Kidney epithelial cell (primary cell): Measurements from ENCODE around the gene NEDD9. TPM values are rescaled to one million over a fixed set of nuclear protein-coding genes. Genes with fewer than 3 reads are reported as not detected.

Experiments used
- DNase-seq: peaks from one replicate; pipeline ENCODE4 v3.0.0-alpha.2; 2010; ENCODE audit warnings: low read depth
- H3K27me3 ChIP-seq: 2 replicates; pipeline ENCODE4 v1.6.0; 2011; ENCODE audit warnings: low read length; ENCODE audit not compliant: control insufficient read depth, insufficient read depth
- H3K36me3 ChIP-seq: 2 replicates; pipeline ENCODE4 v1.5.1; 2011; ENCODE audit warnings: low read length; ENCODE audit not compliant: control insufficient read depth, insufficient read depth
- H3K4me3 ChIP-seq: 2 replicates; pipeline ENCODE4 v1.5.1; 2011; ENCODE audit warnings: low read depth, mild to moderate bottlenecking, control low read depth, low read length
- CTCF ChIP-seq: IDR thresholded peaks from 2 replicates; pipeline ENCODE4 v1.5.1; 2011; ENCODE audit warnings: mild to moderate bottlenecking, moderate library complexity, low read length, control low read depth, inconsistent platforms; ENCODE audit not compliant: insufficient read depth, poor library complexity, severe bottlenecking
- total RNA-seq: library from RNA; depleted of rRNA; stranded (reverse); fragments of >200 nt; gene quantifications from 2 replicates; pipeline ENCODE4 v1.2.3, GENCODE V29; 2015

Gene NEDD9
- total RNA-seq, 1 donor from 2014 or later = 48.3 TPM

GRCh38 chr6:11272491-11273192, 40.2 kb upstream of the NEDD9 start:
- no peak overlapping the region for H3K4me3 ChIP-seq
- no peak for TF ChIP-seq CTCF
- no peaks in the 10 kb centered on the region for H3K36me3 ChIP-seq
- no peaks in the 10 kb centered on the region for H3K27me3 ChIP-seq
- no peak for DNase-seq

GRCh38 chr6:11271228-11272020, 39.0 kb upstream of the NEDD9 start:
- H3K36me3 ChIP-seq = no peaks in the 10 kb centered on the region
- H3K27me3 ChIP-seq = no peaks in the 10 kb centered on the region
- no peak for TF ChIP-seq CTCF
- no peak overlapping the region for H3K4me3 ChIP-seq
- DNase-seq = no peak

DNA sequence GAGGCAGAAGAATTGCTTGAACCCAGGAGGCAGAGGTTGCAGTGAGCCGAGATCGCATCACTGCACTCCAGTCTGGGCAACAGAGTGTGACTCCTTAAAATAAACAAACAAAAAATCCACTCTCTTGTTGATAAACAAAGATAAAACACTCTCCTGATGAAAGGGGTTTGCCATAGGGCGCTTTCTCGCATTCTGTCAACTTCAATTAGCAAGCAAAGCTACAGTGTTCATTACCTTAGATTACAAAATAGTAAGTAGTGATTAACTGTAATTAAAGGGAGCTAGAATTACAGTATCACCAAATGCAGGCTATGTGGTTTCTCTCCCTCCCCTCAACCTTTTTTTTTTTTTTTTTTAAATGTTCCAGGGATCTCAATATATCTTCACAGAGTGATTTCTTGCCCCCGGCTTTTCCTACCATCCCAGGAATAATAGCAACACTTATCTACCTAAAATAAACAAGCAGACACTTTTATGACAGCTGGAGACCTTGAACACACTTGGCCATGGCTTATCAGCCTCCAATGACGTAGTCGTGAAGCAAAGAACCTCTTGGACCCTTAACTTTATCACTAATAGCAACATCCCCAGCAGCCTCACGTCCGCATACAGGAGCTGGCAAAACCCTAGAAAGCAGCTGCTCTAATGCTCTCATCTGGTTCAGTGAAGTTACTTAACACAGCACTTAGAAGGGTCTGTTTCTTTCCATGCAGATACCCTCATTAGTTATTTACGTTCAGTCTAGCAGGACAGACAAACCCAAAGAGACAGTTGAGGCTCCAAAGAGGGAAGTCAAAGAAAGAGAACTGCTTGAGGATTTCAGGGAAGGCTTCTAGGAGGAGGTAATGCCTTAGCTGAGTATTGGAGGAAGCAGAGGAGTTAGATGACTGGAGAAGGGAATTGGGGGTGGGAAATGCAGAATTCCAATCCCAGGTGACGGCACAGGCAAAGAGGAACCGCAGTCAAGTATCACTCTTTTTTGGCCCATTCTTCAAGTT, 37.9 kb upstream of the NEDD9 start:
- H3K4me3 ChIP-seq = no peak overlapping the region
- no peak for DNase-seq
- no peaks in the 10 kb centered on the region for H3K36me3 ChIP-seq
- H3K27me3 ChIP-seq = no peaks in the 10 kb centered on the region
- TF ChIP-seq CTCF = no peak

DNA sequence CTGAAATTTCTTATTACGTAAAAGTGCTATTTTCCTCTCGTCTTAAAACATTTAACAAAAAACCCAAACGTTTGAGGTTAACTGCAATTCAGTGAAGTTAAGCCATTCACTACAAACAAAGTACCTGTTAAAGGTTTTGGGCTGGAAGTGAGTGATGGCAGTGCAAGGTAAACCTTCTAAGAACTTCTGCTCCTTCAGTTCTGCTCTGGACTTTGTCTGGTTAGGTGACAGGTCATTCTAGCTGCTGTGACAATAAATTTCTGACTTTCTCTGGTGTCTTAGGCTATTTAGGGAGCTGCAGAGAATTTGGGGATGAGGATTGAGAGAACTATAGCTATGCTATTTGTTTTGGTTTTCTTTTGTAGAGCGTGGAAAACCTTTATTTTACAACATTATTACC, 36.5 kb upstream of the NEDD9 start:
- Histone ChIP-seq H3K36me3 (no peaks in the 10 kb centered on the region), H3K4me3 (no peak overlapping the region), H3K27me3 (no peaks in the 10 kb centered on the region)
- no peak for TF ChIP-seq CTCF
- DNase-seq = no peak

DNA sequence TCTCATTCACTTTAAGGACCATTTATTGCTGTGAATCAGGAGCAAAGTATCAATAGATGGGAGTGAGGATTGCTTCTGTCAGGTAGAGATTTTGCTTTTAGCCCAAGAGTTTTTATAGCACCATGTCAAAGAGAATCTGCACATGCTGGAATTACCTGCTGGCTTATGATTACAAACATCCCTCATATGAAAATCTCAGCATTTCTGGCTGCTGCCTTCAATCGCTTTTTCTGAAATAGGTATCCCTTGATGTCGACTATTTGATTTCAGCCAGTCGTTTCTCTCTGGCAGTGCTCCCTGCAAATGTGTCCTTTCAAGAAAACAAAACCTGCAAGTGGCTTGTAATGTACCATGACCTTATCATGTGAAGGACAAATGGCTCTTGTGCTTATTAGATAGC, 34.5 kb upstream of the NEDD9 start:
- no peaks in the 10 kb centered on the region for H3K36me3 ChIP-seq
- no peak for TF ChIP-seq CTCF
- no peak for DNase-seq
- H3K4me3 ChIP-seq = no peak overlapping the region
- no peaks in the 10 kb centered on the region for H3K27me3 ChIP-seq
